Esophagus (tissue), 2 donors: Measurements from ENCODE around the gene EXOC3. TPM values are rescaled to one million over a fixed set of nuclear protein-coding genes. Genes with fewer than 3 reads are reported as not detected.

ENCODE experiments used
- H3K27ac ChIP-seq, 2 donors: one replicate each; pipeline ENCODE4 v1.5.1; 2013; ENCODE audit warnings: low read depth in 2 of 2, mild to moderate bottlenecking in 2 of 2, inconsistent platforms in 1 of 2, low read length in 1 of 2, moderate library complexity in 1 of 2
- H3K27me3 ChIP-seq, 2 donors: one replicate each; pipeline ENCODE4 v1.6.1; 2013; ENCODE audit warnings: low read length in 2 of 2, control low read depth in 1 of 2, mild to moderate bottlenecking in 1 of 2; ENCODE audit not compliant: insufficient read depth in 2 of 2, control insufficient read depth in 1 of 2
- H3K36me3 ChIP-seq, 2 donors: one replicate each; pipeline ENCODE4 v1.6.1; 2013; ENCODE audit warnings: low read length in 1 of 2; ENCODE audit not compliant: control insufficient read depth in 2 of 2, insufficient read depth in 2 of 2
- H3K4me1 ChIP-seq, 2 donors: one replicate each; pipeline ENCODE4 v1.6.1; 2013; ENCODE audit warnings: low read length in 1 of 2; ENCODE audit not compliant: control insufficient read depth in 2 of 2, insufficient read depth in 2 of 2
- H3K4me3 ChIP-seq, 2 donors: one replicate each; pipeline ENCODE4 v1.5.1; 2013; ENCODE audit warnings: low read length in 2 of 2, mild to moderate bottlenecking in 2 of 2, low read depth in 1 of 2, moderate library complexity in 1 of 2
- H3K9me3 ChIP-seq, 2 donors: one replicate each; pipeline ENCODE4 v1.6.1; 2013; ENCODE audit warnings: mild to moderate bottlenecking in 2 of 2, low read depth in 1 of 2, low read length in 1 of 2, moderate library complexity in 1 of 2; ENCODE audit not compliant: control insufficient read depth in 2 of 2, insufficient read depth in 1 of 2
- WGBS, 2 donors: extraction: QIAGEN DNeasy Blood & Tissue Kit; methylation state at CpG; one replicate each; pipeline ENCODE4 v1.1.7; 2013; 5-methylcytosine and 5-hydroxymethylcytosine counted together
- polyA plus RNA-seq, 2 donors: library from polyadenylated mRNA; stranded (reverse); fragments of 200-250 nt; gene quantifications; one replicate each; pipeline ENCODE4 v1.2.3, GENCODE V29; 2013
- donor health status: healthy with polysubstance abuse.
- donor health status: Bipolar disorder and iron deficiency.

EXOC3 gene
- polyA plus RNA-seq, 2 donors: 40.3 to 49.1 TPM

DNA sequence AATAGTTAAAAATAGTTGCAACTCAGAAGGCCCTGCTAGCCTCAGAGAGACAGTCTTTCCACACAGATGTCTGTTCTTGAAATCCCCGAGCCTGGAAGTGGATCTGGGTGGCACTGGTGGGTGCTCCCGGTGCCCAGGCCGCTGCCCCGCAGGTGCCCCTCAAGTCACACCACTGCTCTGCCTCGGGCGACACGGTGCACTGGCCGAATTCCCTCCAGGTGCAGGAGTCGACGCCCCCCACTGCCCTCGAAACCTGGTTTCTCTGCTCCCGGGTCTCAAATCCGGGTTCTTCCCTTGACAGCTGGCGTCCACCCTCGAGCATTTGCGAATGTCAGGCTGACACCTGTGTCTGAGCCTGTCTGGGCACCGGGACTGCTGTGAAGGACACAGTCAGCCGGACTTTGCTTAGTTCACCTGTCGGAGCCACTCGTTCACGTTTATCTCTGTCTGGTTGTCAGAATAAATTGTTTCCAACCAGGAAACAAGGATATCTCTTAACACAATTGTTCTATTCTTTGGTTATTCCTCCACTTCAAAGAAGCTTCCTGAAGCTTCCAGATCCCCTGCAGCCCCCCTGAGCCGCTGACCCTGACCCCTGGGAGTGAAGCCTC lies 54.2 kb downstream of the EXOC3 start:
- Histone ChIP-seq H3K9me3 (no peaks in the 10 kb centered on the region), H3K4me3 (no peak overlapping the region), H3K4me1 (peaks cover 0 to 9% of the 10 kb centered on the region in 2 donors), H3K36me3 (no peaks in the 10 kb centered on the region), H3K27me3 (no peaks in the 10 kb centered on the region), H3K27ac (no peak overlapping the region)
- 64 to 78% methylated on average over 22 of the region's 22 CpGs for WGBS, 2 donors

DNA sequence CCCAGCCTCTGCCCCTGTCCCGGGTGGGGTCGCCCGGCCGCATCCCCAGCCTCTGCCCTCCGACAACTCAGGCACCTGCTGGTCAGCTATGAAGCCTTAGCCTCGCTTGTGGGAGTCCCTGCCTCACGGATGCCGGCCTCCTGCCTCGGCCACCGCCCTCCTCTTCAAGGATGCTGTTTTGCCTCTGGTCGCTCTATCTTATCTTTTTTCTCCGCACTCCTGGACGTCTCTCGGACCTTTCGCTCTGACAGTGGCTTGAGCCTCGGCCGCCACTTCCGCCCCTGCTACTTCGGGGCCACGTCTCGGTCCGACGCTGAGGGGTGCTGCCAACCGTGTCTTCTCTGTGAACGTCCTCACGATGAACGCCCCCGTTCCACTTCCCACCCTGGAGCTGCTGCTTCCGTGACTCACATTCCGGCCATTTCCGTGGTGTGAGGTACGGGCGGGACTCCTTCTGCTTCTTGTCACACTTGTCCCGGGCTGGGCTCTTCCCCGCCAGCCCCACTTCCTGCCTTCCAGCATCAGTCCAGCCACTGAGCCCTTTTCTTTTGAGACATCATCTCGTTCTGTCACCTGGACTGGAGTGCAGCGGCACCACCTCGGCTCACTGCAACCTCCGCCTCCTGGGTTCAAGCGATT lies 55.0 kb downstream of the EXOC3 start:
- H3K27ac ChIP-seq: no peak overlapping the region
- no peak overlapping the region for H3K4me3 ChIP-seq
- peaks cover 0 to 10% of the 10 kb centered on the region in 2 donors for H3K4me1 ChIP-seq
- 78 to 84% methylated on average over 39 to 40 of the region's 40 CpGs for WGBS, 2 donors
- H3K9me3 ChIP-seq: peaks cover 0 to 2% of the 10 kb centered on the region in 2 donors
- no peaks in the 10 kb centered on the region for H3K27me3 ChIP-seq
- no peaks in the 10 kb centered on the region for H3K36me3 ChIP-seq

DNA sequence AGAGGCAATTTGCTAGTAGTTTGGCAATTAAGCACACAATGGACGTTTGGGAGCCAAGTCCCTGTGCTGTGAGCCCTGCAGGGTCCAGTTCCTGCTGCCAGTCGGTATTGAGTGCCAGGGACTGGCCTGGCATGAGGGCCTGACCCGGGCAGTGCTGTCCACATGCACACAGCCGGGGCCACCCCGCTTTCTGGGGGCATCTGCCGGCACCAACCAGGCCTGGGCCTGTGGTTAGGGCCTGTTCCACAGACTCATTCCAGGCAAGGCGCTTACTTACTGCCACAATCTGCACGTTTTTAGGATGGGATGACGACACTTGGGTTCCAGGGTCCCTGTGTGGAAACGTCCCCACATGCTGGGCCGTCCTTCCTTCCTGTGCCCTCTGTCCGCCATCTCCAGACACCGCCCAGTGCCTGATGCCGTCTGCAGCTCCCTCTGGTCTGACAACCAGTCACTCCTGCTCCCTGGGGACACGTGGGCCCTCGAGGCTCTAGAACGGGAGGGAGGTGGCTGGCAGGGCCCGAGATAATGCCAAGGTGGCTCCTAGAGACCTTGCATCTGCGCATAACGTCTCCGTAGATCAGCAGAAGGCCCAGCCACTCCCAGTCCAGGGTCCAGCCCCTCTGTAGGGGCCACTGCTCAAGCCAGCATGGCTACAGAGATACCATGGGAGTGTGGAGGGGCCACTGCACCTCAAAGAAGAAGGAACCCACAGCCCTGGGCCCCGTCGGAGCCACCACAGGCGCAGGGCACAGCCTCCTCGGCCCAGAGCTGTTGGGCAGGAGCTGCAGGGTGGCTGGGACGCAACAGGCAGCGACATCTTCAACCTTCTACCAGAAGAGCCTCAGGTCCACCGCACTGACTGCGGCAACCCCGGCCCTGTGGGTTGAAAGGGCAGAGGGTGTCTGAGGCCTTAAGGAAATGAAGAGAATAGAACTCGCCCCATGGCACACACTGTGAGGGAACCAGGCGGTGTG lies 56.5 kb downstream of the EXOC3 start:
- peaks cover 0 to 10% of the 10 kb centered on the region in 2 donors for H3K4me1 ChIP-seq
- no peak overlapping the region for H3K4me3 ChIP-seq
- no peaks in the 10 kb centered on the region for H3K27me3 ChIP-seq
- H3K9me3 ChIP-seq: peaks cover 0 to 2% of the 10 kb centered on the region in 2 donors
- H3K36me3 ChIP-seq: no peaks in the 10 kb centered on the region
- WGBS, 2 donors: 89 to 90% methylated on average over 32 of the region's 32 CpGs
- H3K27ac ChIP-seq: no peak overlapping the region

DNA sequence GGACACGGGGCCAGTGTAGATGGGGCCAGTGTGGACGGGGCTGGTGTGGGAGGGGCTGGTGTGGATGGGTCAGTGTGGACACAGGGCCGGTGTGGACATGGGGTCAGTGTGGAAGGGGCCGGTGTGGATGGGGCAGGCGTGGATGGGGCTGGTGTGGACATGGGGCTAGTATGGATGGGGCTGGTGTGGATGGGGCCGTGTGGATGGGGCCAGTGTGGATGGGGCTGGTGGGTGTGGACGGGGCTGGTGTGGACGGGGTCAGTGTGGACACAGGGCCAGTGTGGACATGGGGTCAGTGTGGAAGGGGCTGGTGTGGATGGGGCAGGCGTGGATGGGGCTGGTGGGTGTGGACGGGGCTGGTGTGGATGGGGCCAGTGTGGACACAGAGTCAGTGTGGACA lies 57.5 kb downstream of the EXOC3 start:
- WGBS, 2 donors: 86 to 92% methylated on average over 10 of the region's 10 CpGs
- Histone ChIP-seq H3K4me3 (no peak overlapping the region), H3K27ac (no peak overlapping the region), H3K9me3 (peaks cover 0 to 2% of the 10 kb centered on the region in 2 donors), H3K36me3 (no peaks in the 10 kb centered on the region), H3K27me3 (no peaks in the 10 kb centered on the region), H3K4me1 (peaks cover 0 to 10% of the 10 kb centered on the region in 2 donors)

DNA sequence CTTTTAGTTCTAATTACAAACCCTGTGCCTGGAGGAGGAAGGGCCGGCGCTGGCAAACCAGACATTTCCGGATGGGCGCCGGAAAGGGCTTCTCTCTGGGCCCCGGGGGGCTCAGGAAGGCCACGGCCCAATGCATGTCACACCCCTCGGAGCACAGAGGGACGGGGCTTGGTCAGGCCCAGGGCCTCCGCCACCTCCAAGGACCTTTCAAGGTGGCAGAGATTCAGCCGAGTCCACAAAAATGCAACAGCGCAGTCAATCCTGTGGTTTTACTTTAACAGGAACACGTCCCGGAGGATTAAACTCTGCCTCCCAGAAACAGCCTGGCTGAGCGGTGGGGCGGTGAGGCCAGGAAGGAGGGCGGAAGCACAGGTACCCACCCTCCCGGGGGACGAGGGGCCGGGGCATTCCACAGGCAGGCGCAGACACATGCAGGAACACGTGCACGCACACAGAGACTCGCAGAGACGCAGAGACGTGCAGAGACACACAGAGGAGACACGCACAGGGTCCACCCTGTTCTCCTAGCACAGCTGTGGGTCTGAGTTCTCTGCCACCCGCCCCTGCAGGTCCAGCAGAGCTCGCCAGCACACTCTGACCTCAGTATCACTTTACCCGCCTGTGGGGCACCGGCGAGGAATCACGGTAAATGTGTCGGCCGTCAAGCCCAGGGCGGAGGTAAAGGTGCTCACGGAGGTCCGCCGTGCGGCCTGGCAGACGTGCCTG lies 58.3 kb downstream of the EXOC3 start:
- Histone ChIP-seq H3K36me3 (no peaks in the 10 kb centered on the region), H3K4me3 (no peak overlapping the region), H3K4me1 (peaks cover 0 to 10% of the 10 kb centered on the region in 2 donors), H3K27ac (no peak overlapping the region), H3K9me3 (peaks cover 0 to 2% of the 10 kb centered on the region in 2 donors), H3K27me3 (no peaks in the 10 kb centered on the region)
- WGBS, 2 donors: 43 to 55% methylated on average over 41 of the region's 41 CpGs

DNA sequence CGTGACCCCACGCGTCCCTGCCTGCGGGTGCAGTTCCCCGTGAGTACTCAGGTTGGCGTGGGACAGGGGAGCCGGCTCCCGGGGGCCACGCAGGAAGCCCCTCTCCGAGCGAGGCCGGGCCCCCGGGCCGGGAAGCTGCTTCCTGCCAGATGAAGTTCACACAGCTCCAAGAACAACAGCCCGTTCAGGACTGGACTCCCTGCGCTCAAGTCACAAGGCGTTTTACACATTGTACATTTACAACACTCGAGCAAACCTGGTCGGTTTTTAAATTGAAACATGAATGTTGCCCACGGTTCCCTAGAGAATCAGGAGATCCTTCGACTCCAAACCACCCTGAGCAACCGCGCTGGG lies 58.8 kb downstream of the EXOC3 start:
- H3K27me3 ChIP-seq: no peaks in the 10 kb centered on the region
- H3K4me3 ChIP-seq: no peak overlapping the region
- H3K9me3 ChIP-seq: peaks cover 0 to 2% of the 10 kb centered on the region in 2 donors
- no peaks in the 10 kb centered on the region for H3K36me3 ChIP-seq
- 27 to 44% methylated on average over 23 of the region's 23 CpGs for WGBS, 2 donors
- H3K27ac ChIP-seq: no peak overlapping the region
- peaks cover 0 to 10% of the 10 kb centered on the region in 2 donors for H3K4me1 ChIP-seq

DNA sequence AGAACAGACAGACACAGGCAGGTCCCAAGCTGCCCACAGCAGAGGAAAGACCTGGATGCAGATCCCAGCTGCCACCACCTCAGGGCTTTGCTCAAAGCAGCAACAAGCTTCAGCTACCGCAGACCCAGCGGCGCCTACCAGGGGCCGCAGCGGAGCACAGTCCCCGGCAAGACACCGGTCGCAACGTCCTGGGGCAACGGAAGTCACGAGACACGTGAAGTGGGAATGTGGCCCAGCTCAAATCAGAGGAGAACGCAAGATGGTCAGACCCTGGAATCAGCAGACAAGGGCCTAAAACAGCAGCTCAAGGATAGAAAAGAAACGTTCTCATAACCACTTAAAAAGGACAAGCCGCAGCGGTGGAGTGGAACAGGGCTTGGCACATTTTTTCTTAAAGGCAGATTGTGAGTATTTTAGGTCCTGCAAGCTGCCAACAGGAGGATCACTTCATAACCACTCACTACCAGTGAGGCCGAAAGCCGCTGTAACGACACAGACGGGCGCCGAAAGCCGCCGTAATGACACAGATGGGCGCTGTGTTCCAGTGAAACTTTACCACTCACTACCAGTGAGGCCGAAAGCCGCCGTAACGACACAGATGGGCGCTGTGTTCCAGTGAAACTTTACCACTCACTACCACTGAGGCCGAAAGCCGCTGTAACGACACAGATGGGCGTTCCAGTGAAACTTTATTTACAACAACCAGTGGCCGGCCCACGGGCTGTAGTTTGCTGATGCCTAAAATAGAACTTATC lies 59.5 kb downstream of the EXOC3 start:
- WGBS, 2 donors: 71 to 85% methylated on average over 36 of the region's 36 CpGs
- H3K27ac ChIP-seq: no peak overlapping the region

DNA sequence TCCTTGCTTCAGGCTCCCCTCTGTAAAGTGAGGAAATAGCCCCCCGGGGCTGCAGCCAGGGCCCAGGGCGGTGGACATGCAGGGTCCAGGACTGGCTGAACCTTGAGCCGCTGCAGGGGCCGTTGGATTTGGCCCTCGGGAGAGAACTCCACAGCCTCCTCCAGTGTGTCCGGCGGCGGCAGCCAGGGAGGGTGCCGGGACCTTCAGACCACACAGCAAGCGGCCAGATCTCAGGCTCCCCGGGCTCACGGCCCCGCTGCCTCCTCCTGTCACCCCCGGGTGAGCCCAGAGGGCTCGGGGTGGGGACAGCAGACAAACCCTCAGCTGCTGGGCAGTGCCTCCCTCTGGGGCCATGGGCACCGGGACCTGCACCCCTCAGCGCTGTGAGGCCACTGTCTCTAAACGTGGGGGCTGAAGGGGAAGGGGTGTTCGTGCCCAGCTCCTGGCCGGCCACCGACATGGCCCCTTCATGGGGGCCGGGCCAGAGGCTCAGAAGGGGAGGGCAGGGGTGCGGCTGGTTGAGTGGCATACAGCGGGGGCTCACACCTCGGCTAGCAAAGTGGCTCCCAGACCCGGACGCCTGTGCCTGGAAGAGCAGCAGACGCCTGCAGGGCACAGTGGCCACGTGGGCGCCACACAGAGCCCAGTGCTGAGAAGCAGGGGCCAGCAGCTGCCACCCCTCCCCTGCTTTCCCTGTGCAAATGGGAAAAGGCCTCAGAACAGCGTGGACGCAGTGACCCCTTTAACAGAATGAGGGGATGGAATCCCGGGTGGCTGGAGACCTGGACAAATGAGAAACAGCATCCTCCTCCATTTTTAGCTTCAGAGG lies 61.6 kb downstream of the EXOC3 start:
- Histone ChIP-seq H3K4me3 (no peak overlapping the region), H3K36me3 (no peaks in the 10 kb centered on the region), H3K9me3 (peaks cover 0 to 2% of the 10 kb centered on the region in 2 donors), H3K4me1 (peaks cover 0 to 11% of the 10 kb centered on the region in 2 donors), H3K27me3 (no peaks in the 10 kb centered on the region), H3K27ac (no peak overlapping the region)
- WGBS, 2 donors: 73 to 74% methylated on average over 29 to 33 of the region's 33 CpGs

More for the DNA sequence above, 59.5 kb downstream of the EXOC3 start:
- no peaks in the 10 kb centered on the region for H3K27me3 ChIP-seq
- no peak overlapping the region for H3K4me3 ChIP-seq
- H3K9me3 ChIP-seq: peaks cover 0 to 2% of the 10 kb centered on the region in 2 donors
- H3K36me3 ChIP-seq: no peaks in the 10 kb centered on the region
- peaks cover 0 to 10% of the 10 kb centered on the region in 2 donors for H3K4me1 ChIP-seq
